Right renal pelvis (tissue), 4 donors: ENCODE measurements around the gene RTL10. TPM values are rescaled to one million over a fixed set of nuclear protein-coding genes. Genes with fewer than 3 reads are reported as not detected.

Experiments used
- DNase-seq, 4 donors: peaks; one replicate each; pipeline ENCODE4 v3.0.0-alpha.2; 2013; ENCODE audit warnings: low read depth in 4 of 4, low spot score in 3 of 4, missing footprints in 1 of 4
- polyA plus RNA-seq, 4 donors: library from polyadenylated mRNA; unstranded; fragments of 120-200 nt; gene quantifications; one replicate each; pipeline ENCODE4 v1.2.1, GENCODE V29; 2013; ENCODE audit not compliant: insufficient read length in 4 of 4

The RTL10 gene, protein sequence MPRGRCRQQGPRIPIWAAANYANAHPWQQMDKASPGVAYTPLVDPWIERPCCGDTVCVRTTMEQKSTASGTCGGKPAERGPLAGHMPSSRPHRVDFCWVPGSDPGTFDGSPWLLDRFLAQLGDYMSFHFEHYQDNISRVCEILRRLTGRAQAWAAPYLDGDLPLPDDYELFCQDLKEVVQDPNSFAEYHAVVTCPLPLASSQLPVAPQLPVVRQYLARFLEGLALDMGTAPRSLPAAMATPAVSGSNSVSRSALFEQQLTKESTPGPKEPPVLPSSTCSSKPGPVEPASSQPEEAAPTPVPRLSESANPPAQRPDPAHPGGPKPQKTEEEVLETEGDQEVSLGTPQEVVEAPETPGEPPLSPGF
- 10 to 100 TPM; 19.4 to 23.8 (median 22.4) TPM for polyA plus RNA-seq

DNA sequence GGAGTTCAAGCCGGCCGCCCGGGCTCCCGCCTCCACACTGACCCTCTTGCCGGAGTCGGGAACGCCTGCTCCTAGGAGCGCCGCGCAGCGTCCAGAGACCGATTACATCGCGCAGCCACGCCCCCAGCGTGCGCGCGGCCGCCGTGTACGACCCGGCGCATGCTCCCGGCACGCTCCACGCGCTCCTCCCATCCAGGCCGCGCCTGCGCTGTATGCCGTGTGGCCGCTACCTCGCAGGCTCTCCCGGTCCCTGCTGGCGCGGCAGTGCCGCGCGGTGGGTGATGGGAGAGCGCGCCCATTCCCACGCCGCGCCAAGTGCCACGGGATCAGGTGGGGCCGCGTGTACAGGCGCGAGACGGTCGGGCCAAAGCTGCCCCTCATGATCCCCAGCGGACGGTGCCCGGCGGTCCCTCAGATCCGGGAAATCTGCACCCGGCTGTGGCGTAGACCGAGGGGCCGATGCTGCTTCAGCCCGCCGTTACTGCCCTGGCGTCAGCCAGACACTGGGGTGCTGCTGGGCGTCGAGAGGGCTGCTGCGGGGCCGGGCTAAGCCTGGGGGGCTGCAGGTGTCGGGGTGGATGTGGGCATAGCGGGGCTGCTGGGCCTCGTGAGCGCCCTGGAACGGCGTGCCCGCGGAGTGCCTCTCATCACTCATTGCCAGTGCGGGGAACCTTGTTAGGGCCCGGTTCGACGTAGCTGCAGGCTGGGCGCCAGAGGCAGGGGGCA lies at the start of gene RTL10, which contains the start of gene GNB1L:
TSS of gene RTL10 (minus strand) at position 97 of the 726 bp plus-strand sequence. CDS start 2,613 bp downstream, outside the sequence.
TSS of gene GNB1L (minus strand) at position 97 of the 726 bp plus-strand sequence. CDS start 33,519 bp downstream, outside the sequence.
- DNase-seq = peak; percentile 92 to 98 (median 93)

DNA sequence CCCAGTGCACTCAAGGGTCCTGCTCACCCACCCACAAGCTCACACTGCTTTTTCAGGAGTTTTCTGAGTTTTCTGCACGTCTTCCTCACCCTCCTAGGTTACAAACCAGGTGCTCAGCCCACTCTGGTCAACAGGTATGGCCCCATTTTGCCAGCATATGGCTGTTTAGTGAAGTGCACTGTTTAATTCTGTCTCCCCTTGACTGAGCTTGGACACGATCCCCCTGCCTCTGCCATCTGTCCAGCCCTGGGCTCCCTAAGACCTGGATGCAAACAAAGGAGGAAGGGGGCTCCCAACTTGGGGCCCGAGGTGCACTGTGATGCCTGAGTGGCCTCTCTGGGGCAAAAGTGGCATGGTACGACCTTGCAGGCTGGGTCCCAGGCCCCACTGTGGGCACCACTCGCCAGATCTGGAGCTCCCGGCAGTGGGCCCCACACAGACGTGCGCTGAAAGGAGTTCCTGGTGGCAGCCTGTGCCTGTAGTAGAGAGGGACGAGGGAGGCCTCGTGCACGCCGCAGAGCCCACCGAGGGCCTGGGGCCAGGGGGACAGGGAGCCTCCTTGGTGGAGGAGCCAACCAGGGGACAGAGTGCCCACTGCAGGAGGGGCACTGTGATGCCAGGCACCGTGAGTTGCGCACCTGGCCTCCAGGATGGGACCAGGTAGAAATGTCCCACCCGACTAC lies 49.6 kb upstream of the RTL10 start:
- DNase-seq = no peak

DNA sequence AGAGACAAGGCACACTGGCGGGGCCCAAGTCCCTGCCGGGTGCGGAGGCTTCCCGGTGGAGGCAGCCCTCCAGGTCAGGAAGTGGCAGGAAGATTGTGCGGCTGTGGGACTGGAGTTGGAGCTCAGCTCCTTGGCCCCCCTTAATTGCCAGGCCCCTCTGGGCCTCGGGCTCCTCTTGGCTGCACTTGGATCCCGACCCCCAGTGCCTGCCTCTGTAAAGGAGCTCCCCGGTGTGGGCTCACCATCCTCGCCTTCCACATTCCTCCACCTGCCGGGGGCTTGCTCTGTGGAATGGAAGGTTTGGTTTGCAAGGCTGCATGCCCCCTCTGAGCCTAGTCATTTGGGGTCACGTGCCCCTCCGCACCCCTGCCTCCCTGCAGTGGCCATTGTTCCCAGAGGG lies 48.8 kb upstream of the RTL10 start:
- DNase-seq = no peak

DNA sequence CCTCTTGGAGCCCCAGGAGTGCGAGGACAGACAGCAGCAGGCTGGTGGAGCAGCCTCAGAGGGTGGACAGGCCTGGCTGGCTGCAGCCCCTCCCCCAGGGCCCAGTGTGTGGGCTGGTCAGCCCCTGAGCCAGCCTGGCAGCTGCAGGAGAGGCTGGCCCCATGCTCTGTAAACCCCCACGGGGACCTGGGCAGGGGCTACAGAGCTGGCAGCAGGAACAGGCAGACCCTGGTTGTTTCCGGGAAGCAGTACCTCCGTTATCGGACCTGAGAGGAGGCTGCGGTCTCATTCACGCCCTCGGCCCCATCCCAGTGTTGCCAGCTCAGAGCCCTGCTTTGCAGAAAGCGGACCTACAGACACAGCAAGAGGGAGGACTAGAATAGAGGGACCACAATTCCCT lies 48.4 kb upstream of the RTL10 start:
- DNase-seq = no peak

DNA sequence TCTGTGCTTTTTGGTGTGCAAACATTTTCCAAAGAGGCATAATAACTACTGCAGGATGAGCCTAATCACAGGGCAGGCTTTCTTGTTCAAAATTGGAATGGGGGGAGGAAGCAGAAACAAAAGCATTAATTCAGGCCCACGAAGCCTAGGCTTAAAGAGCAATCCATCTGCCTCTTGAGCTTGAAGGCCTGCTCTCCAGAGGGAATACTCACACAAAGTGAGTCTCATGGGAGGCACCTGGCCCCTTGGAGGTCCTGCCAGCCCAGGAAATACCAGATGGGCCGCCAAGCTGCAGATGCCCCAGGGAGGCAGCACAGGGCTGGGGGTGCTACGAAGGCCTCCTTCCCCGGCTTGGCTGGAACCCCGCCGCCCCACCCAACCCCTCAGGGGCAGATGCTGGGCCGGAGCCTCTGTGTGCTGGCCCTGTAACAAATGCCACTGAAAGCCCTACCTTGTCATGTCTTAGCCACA lies 47.6 kb upstream of the RTL10 start:
- DNase-seq = no peak

DNA sequence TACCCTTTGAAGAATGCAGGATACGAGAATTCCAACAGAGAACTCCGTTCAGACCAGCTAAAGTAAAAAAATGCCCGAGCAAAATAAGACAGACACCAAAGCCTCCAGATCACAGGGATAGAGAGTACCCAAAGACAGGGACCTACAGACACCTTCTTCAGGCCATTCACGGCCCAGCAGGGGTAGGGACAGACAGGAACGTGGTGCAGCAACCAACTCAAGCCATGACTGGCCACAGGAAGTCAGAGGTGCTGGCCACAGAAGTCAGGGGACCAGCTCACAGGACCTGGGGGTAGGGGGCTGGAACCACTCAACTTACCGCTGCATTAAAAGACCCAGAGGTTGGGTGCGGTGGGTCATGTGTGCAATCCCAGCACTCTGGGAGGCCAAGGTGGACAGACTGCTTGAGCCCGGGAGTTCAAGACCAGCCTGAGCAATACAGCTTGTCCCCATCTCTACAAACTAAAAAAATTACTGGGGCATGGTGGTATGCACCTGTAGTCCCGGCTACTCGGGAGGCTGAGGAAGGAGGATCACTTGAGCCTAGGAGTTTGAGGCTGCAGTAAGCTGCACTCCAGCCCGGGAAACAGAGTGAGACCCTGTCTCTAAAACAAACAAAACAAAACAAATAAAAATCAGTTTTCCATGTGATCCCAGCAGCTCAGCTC lies 47.0 kb upstream of the RTL10 start:
- no peak for DNase-seq

DNA sequence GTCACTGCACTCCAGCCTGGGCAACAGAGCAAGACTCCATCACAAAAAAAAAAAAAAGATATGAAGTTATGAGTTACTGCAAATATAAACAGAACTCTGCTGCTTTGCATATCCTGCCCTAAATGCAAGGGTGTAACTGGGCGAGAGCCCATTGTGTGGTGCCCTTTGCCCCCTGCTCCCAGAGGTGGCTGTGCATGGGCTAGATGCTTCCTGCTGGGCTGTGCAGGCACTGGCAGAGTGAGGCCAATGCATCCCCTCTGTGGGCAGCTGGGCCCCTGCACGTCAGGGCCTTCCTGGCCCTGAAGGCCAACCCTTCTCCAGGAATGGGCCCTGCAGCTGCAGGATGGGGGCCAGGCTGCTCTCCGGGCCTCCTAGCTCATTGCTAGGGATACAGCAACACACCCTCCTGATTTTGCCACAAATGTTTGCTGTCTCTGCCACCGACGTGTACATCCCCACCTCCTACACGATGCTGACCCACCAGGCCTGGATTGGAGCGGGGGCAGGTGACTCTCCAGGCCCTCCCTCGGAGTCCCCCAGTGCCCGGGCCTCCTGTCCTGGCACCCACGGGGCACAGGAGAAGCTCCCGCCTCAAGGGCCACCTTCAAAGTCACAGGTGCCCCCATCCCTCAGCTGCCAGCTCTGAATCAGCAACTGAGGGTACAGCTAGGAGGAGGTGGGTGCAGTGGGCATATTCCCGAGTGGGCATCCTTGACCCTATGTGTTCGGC lies 46.2 kb upstream of the RTL10 start:
- no peak for DNase-seq

DNA sequence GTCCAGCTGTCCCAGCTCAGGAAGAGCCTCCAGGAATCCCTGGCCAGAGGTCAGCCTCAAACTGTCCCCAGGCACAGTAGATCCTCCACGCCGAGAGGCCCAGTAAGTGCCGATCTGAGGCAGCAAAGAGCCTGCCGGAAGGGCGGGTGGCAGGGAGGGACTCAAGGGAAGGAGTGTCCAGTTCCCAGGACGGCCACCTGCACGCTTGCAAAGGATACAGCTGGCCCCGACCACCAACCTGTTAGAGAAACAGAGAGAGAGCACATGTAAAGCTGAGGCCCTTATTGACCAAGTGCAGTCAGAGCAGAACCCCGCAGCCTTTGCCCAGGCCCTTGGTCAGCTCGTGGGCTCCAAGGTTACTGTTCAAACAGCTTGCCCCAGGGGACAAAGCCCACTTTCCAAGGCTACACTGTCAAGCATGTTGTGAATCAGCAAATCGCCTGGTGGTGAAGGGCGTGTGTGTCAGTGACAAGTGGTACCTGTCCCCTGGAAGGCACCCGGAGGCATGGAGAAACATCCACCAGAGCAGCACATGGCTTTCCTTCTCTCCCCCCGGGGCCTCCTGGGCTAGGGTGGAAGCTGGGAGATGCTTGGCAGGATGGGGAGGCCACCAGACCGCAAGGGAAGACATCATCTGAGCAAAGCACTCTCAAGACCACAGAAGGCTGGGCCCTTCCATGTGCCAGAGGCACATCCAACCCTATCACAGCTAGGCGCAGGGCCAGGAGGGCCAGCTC lies 44.3 kb upstream of the RTL10 start:
- no peak for DNase-seq

DNA sequence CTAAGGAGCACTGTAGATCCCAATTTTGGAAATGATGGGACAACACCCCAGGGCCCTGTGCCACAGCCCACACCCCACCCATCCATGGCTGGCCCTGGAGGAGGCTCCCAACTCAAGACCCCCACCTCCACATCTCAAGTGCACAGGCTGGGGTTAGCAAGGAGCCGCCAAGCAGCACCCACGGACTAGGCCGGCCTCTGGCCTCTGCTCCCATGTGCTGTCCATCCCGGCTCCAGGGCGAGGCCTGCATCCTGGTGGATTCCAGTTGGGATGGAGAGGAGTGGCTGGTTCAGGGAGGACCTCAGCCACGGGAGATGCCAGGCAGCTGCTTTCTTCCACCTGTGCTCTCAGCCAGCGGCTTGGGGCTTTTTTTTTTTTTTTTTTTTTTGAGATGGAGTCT lies 43.5 kb upstream of the RTL10 start:
- no peak for DNase-seq

DNA sequence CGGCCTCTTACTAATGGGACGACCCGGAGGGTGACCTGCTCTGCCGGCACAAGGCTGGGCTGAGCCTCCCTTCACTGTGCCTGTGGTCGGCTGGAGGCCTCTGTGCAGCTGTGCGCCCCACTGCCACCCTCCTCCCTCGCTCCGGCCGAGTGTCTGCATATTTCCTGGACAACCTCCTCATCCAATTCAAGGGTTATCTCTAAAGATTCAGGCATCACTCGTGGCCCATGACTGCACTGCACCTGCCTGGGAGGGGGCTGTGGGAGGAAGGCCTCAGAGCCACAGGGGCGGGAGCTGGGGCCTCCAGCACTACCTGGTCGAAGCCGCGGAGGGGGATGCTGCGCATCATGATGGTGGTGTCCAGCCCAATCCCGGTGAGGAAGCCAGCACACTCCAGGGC lies 43.1 kb upstream of the RTL10 start:
- no peak for DNase-seq

DNA sequence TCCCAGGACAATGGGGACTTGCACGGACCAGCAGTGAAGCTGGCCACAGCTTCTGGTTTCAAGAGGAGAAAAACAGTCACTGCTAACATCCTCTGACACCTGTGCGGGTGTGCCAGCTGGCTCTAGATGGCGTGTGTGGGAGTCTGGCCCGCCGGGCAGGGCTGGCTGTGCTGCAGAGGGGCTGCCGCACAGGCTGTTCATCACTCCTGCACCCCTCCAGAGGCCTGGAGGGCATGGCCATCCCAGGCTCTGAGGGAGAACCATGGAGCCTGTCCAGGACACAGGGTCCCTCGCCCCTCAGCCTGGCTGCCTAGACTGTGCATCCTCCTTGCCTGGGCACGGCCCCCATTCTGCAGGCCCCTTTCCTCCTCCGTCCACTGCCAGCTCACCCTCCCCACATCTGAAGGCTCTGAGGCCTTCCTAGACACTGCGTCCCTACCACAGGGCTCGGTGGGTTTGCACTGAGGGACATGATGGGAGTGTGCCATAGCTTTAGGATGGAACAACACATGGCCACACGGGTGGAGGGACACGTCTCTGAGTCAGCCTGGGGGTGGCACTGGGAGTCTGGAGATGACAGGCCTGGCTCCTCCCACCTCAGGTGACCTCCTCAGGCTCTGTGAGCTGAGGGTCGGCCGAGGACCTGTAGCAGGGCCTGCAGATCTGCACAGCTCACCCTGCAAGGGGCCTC lies 42.1 kb upstream of the RTL10 start:
- DNase-seq = no peak

DNA sequence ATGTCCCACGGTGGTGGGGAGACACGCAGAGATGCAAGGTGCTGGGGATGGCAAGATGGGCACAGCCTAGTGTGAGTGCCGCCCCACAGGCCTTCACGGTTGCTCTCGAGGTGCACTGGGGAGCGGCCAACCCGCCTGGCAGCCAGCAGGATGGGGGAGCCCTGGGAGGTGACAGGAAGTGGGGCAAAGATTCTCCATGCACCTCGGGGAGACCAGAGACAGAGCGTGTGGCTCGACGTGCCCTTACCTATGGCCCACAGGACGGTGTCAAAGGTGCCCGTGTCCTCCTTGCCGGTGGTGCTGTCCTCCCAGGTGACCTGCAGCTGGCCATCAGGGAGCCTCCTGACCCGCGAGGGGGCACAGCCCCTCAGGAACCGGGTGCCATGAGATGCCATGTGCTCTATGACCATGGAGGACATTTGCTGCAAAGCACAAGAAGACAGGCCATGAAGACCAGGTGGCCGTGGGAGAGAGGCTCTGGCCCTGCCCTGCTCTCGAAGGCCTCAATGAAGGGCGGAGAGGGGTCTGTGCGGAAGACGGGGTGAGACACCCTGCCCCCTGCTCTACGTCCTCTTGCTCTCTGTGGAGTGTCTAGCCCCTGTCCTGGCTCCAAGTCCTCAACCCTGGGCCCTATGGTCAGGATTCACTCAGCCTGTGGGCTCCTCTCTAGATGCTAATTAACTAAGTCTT lies 40.6 kb upstream of the RTL10 start:
- DNase-seq = no peak

DNA sequence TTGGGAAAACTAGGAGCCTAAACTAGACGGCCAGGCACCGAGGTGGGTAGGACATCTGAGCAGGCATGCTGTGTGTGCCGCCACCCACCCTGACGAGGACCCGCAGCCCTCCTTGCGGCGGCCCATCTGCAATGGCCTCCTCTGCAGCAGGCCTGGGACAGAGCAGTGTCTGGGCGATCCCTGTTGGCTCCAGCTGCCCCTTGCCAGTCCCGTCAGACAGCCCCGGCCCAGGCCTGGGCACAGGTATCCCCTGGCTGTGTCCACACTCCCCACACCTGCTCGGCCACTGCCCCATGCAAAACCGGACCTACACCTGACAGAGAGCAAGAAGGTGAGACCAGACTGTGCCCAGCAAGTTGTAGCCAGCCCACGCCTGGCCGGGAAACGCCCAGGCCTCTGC lies 38.7 kb upstream of the RTL10 start:
- DNase-seq = no peak

DNA sequence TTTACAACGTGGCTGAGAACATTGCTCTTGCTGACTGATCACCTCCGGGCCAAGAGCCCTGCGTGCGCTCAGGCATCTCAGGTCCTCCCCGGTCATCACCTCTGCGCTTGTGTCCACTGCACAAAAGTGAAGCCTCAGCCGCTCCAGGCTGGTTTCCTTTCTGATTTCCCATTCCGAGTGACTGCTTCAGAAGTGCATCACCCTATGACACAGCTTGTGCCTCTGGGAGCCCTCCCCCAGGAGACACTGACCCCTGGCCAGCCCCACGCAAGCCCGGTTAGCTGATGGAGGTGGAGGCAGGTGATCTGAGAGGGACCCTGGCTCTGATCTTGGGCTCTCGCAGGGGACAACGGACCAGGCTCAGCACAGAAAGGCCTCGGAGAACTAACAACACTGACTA lies 38.3 kb upstream of the RTL10 start:
- DNase-seq = no peak

DNA sequence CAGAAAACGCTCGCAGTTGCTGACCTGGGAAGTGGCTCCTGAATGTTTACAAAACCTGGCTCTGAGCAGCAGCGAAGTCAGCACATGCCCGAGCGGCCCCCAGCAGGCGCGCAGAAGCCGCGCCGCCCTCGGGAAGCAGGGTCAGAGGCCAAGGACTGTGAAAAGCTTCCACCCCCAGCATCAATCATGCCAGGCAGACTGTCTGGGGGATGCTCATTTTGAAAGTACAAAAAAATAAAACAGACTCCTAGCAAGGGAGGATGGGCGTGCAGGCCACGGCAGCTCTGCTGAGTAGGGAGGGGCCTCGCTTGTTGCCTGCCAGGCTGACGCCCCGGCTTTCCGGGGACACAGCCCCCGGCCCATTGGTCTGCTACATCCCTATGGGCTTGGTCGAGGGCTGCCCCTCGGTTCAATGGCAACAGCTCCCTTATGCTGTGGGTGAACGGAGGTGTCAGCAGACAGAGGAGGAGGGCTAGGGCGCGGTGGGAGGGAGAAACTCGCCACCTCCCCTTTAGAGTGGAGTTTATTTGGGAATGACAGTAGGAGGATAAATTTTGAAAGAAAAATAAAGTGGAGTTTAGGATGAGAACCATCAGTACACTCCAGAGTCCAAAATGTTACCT lies 37.7 kb upstream of the RTL10 start:
- no peak for DNase-seq

DNA sequence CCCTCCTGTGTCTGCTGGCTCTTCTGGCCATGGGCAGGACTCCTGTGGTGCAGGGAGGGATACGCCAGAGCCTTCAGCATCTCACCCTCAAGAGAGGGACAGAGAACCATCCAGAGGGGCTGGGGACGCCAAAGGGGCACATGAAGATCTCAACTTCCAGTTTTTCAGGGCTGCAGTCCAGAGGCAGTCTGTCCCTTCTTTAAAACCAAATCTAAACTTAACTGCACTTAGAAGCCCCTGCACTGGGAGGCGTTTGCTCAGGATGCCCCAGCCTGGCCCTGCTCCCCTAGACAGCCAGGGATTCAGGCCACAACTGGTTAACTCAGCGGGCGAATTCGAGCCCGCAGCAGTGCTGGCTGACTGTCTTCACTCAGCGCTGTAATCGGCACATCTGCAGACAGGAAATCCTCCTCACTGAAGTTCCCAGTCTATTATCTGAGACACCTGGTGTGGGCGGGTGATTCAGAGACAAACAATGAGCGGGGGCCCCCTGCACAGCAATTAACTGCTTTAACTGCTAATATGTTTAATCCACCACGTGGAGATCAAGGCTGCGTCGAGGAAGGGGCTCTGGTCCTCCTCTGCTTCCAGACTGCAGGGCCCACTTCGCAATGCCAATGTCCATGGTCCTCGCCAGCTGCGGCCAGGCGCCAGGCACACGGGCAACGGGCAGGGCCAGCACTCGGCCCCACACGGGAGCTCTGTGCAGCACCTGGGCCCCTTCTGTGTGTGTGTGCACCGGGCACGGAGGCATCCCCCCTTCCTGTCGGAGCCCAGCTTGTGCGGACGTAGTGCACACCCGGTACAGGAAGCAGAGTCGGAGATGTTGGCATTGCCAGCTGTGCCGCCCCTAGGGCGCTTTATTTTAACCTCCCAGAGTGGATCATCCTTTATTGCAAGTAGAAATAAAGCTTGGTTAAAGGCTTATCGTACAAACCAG lies 36.9 kb upstream of the RTL10 start:
- DNase-seq = no peak
